IMR-90 (cell line): ENCODE measurements around the gene SPTLC3. TPM values are rescaled to one million over a fixed set of nuclear protein-coding genes. Genes with fewer than 3 reads are reported as not detected.

ENCODE experiments used
- ATAC-seq: fragments of 200-7000 bp; cut with Tn5 transposase; 2 replicates; pipeline ENCODE4 v1.9.1; 2020; ENCODE audit warnings: low read depth, mild to moderate bottlenecking, moderate library complexity
- BruUV-seq: library from RNA; stranded (reverse); fragments of 400-500 nt; replicated peaks from 2 replicates; lab custom pipeline; 2021; lab: Mats Ljungman, UMichigan
- CTCF ChIA-PET: fragments of 300-600 bp; formaldehyde crosslinking; extraction: SDS; loops from one replicate; lab custom pipeline; 2021; ENCODE audit warnings: antibody characterized with exemption; lab: Yijun Ruan, JAX
- POLR2A ChIA-PET: fragments of 300-600 bp; sonication (Branson Sonifier 250); formaldehyde crosslinking; loops from one replicate; lab custom pipeline; 2022; ENCODE audit warnings: antibody characterized with exemption; ENCODE audit not compliant: unreplicated experiment; lab: Charles Lee
- DNase-seq: peaks from one replicate; pipeline ENCODE4 v3.0.0; 2013
- H2AFZ ChIP-seq: replicated peaks from 2 replicates; pipeline ENCODE3; 2013; ENCODE audit warnings: low read length, mild to moderate bottlenecking; ENCODE audit not compliant: poor library complexity
- H2AK5ac ChIP-seq: 2 replicates; pipeline ENCODE4 v1.6.1; 2013; ENCODE audit warnings: low read depth, low read length, inconsistent platforms
- H2AK9ac ChIP-seq: replicated peaks from 2 replicates; pipeline ENCODE3; 2013; ENCODE audit warnings: mild to moderate bottlenecking, low read depth, low read length, moderate library complexity; ENCODE audit not compliant: poor library complexity
- H2BK120ac ChIP-seq: 2 replicates; pipeline ENCODE4 v1.6.1; 2013; ENCODE audit warnings: low read depth, low read length, inconsistent platforms
- H2BK15ac ChIP-seq: 3 replicates; pipeline ENCODE4 v1.6.1; 2013; ENCODE audit warnings: low read depth, low read length, inconsistent platforms
- H2BK20ac ChIP-seq: 2 replicates; pipeline ENCODE4 v1.6.1; 2013; ENCODE audit warnings: low read depth, mild to moderate bottlenecking, inconsistent platforms, low read length, moderate library complexity
- H2BK5ac ChIP-seq: 2 replicates; pipeline ENCODE4 v1.6.1; 2013; ENCODE audit warnings: mild to moderate bottlenecking, low read depth, low read length, inconsistent platforms; ENCODE audit not compliant: poor library complexity, severe bottlenecking
- H3K14ac ChIP-seq: replicated peaks from 2 replicates; pipeline ENCODE4 v1.6.1; 2013; ENCODE audit warnings: low read depth, low read length, inconsistent platforms
- H3K18ac ChIP-seq: 2 replicates; pipeline ENCODE4 v1.6.1; 2013; ENCODE audit warnings: low read depth, low read length, control low read depth
- H3K23ac ChIP-seq: 2 replicates; pipeline ENCODE4 v1.6.1; 2013; ENCODE audit warnings: low read depth, low read length, inconsistent platforms
- H3K27ac ChIP-seq: 2 replicates; pipeline ENCODE4 v1.5.1; 2013; ENCODE audit warnings: mild to moderate bottlenecking, control low read depth, low read length; ENCODE audit not compliant: insufficient read depth
- H3K27me3 ChIP-seq: 2 replicates; pipeline ENCODE4 v1.6.1; 2013; ENCODE audit warnings: low read length; ENCODE audit not compliant: control insufficient read depth, insufficient read depth
- H3K36me3 ChIP-seq: 2 replicates; pipeline ENCODE4 v1.6.1; 2013; ENCODE audit warnings: low read length, mixed read lengths; ENCODE audit not compliant: control insufficient read depth, insufficient read depth
- H3K4ac ChIP-seq: 2 replicates; pipeline ENCODE4 v1.6.1; 2013; ENCODE audit warnings: low read depth, low read length, inconsistent platforms
- H3K4me1 ChIP-seq: 2 replicates; pipeline ENCODE4 v1.6.1; 2013; ENCODE audit warnings: low read length, mixed read lengths; ENCODE audit not compliant: control insufficient read depth, insufficient read depth
- H3K4me2 ChIP-seq: 2 replicates; pipeline ENCODE4 v1.6.1; 2013; ENCODE audit warnings: low read depth, mild to moderate bottlenecking, control low read depth, low read length, moderate library complexity
- H3K4me3 ChIP-seq: 2 replicates; pipeline ENCODE4 v1.5.1; 2013; ENCODE audit warnings: low read depth, mild to moderate bottlenecking, control low read depth, low read length, moderate library complexity; ENCODE audit not compliant: insufficient read depth
- H3K56ac ChIP-seq: 2 replicates; pipeline ENCODE4 v1.6.1; 2013; ENCODE audit warnings: low read length, inconsistent platforms; ENCODE audit not compliant: insufficient read depth; ENCODE audit errors: extremely low read depth
- H3K79me1 ChIP-seq, 2 experiments: 2 replicates each; pipeline ENCODE4 v1.6.1; 2013; ENCODE audit warnings: low read length in 2 of 2, inconsistent platforms in 1 of 2, low read depth in 1 of 2
- H3K9ac ChIP-seq: 2 replicates; pipeline ENCODE4 v1.6.1; 2013; ENCODE audit warnings: low read depth, low read length, control low read depth
- H3K9me1 ChIP-seq: 2 replicates; pipeline ENCODE4 v1.6.1; 2013; ENCODE audit warnings: low read length, inconsistent platforms; ENCODE audit not compliant: insufficient read depth
- H3K9me3 ChIP-seq: 2 replicates; pipeline ENCODE4 v1.6.1; 2013; ENCODE audit warnings: low read length; ENCODE audit not compliant: control insufficient read depth, insufficient read depth
- H4K20me1 ChIP-seq: 2 replicates; pipeline ENCODE4 v1.6.1; 2013; ENCODE audit warnings: low read length, inconsistent platforms; ENCODE audit not compliant: insufficient read depth
- H4K5ac ChIP-seq: 2 replicates; pipeline ENCODE4 v1.6.1; 2013; ENCODE audit warnings: mild to moderate bottlenecking, low read depth, low read length, control low read depth
- H4K8ac ChIP-seq, 2 experiments: 2 replicates each; pipeline ENCODE4 v1.6.1; 2013; ENCODE audit warnings: low read depth in 2 of 2, low read length in 2 of 2, control low read depth in 1 of 2, inconsistent platforms in 1 of 2
- H4K91ac ChIP-seq: 2 replicates; pipeline ENCODE4 v1.6.1; 2013; ENCODE audit warnings: low read depth, low read length, inconsistent platforms; ENCODE audit not compliant: insufficient read depth
- BHLHE40 ChIP-seq: fragments of 150-350 bp; IDR thresholded peaks from 2 replicates; pipeline ENCODE4 v1.6.1; 2016; ENCODE audit warnings: mild to moderate bottlenecking, low read depth, low read length
- CEBPB ChIP-seq: IDR thresholded peaks from 2 replicates; pipeline ENCODE4 v1.6.1; 2012; ENCODE audit warnings: low read depth, low read length, improper control_type of control experiment
- CHD1 ChIP-seq: IDR thresholded peaks from 2 replicates; pipeline ENCODE4 v1.6.1; 2012; ENCODE audit warnings: low read depth, low read length, improper control_type of control experiment
- CTCF ChIP-seq: conservative IDR thresholded peaks from 2 replicates; pipeline ENCODE4 v1.5.1; 2012; ENCODE audit warnings: mild to moderate bottlenecking, low read depth, low read length, improper control_type of control experiment
- ELK1 ChIP-seq: fragments of 150-350 bp; IDR thresholded peaks from 2 replicates; pipeline ENCODE4 v1.6.1; 2016; ENCODE audit warnings: low read depth, mild to moderate bottlenecking, low read length, moderate library complexity, borderline replicate concordance
- FOS ChIP-seq: fragments of 150-350 bp; IDR thresholded peaks from 2 replicates; pipeline ENCODE4 v1.6.1; 2016; ENCODE audit warnings: low read depth, low read length
- MAFK ChIP-seq: IDR thresholded peaks from 2 replicates; pipeline ENCODE4 v1.6.1; 2012; ENCODE audit warnings: low read depth, low read length, improper control_type of control experiment
- MAZ ChIP-seq: IDR thresholded peaks from 2 replicates; pipeline ENCODE4 v1.6.1; 2012; ENCODE audit warnings: low read depth, mild to moderate bottlenecking, low read length, improper control_type of control experiment, moderate library complexity, borderline replicate concordance
- MXI1 ChIP-seq: IDR thresholded peaks from 2 replicates; pipeline ENCODE4 v1.6.1; 2012; ENCODE audit warnings: low read depth, mild to moderate bottlenecking, low read length, moderate library complexity, borderline replicate concordance
- NFE2L2 ChIP-seq: fragments of 150-350 bp; IDR thresholded peaks from 2 replicates; pipeline ENCODE4 v1.6.1; 2016; ENCODE audit warnings: low read depth, mild to moderate bottlenecking, low read length
- POLR2A ChIP-seq: IDR thresholded peaks from 2 replicates; pipeline ENCODE4 v1.6.1; 2012; ENCODE audit warnings: mild to moderate bottlenecking, low read depth, low read length
- RAD21 ChIP-seq: IDR thresholded peaks from 2 replicates; pipeline ENCODE4 v1.6.1; 2012; ENCODE audit warnings: low read length, improper control_type of control experiment
- RFX5 ChIP-seq: IDR thresholded peaks from 2 replicates; pipeline ENCODE4 v1.8.0; 2012; ENCODE audit warnings: low read depth, mild to moderate bottlenecking, low read length, moderate library complexity
- SMC3 ChIP-seq: fragments of 150-350 bp; IDR thresholded peaks from 2 replicates; pipeline ENCODE4 v1.6.1; 2016; ENCODE audit warnings: low read depth, mild to moderate bottlenecking, antibody characterized with exemption, low read length, moderate library complexity
- WGBS, 2 experiments: methylation state at CpG; one replicate each; pipeline versions ENCODE4 v1.1.5 to v1.1.7; 2013; ENCODE audit warnings: missing lambda C conversion rate in 2 of 2; ENCODE audit not compliant: insufficient read length in 1 of 2; ENCODE audit errors: extremely low coverage in 2 of 2; 5-methylcytosine and 5-hydroxymethylcytosine counted together
- dilution Hi-C: fragments of 300-500 bp; cut with HindIII; formaldehyde crosslinking; loops from one replicate; pipeline ENCODE4 v1.14.3; 2018; ENCODE audit warnings: low sequenced_read_pairs; ENCODE audit not compliant: unreplicated experiment
- in situ Hi-C: fragments of 300-500 bp; cut with MboI; formaldehyde crosslinking; loops from 3 replicates; pipeline ENCODE4 v1.14.3; 2019; ENCODE audit warnings: low sequenced_read_pairs, inconsistent platforms, mixed read lengths
- intact Hi-C: fragments of 100-400 bp; cut with micrococcal nuclease; formaldehyde crosslinking; loops from 2 replicates; pipeline ENCODE4 v1.10.0; 2022
- polyA plus RNA-seq, 3 experiments: library from polyadenylated mRNA; depleted of rRNA; stranded (reverse); fragments of >200 nt; gene quantifications; 2 replicates each; pipeline ENCODE4 v1.2.3, GENCODE V29; 2012; ENCODE audit warnings: low replicate concordance in 1 of 3
- total RNA-seq: library from RNA; depleted of rRNA; stranded (reverse); fragments of >200 nt; gene quantifications from 2 replicates; pipeline ENCODE4 v1.2.3, GENCODE V29; 2012

The SPTLC3 gene
- total and polyA plus RNA-seq, 2 of the 4 experiments (the other 2 are of a cell fraction), result 0.44 to 1.6 TPM

GRCh38 chr20:13105864-13106457, 97.2 kb downstream of the SPTLC3 start:
- Histone ChIP-seq H4K5ac (no peak overlapping the region), H2AFZ (no peak overlapping the region), H3K9ac (no peak overlapping the region), H3K4me1 (no peaks in the 10 kb centered on the region; the same call in 1 of the 2 replicates), H3K27me3 (peaks cover 2% of the 10 kb centered on the region; the same call in 1 of the 2 replicates), H3K9me1 (no peaks in the 10 kb centered on the region), H3K4me2 (no peak overlapping the region), H2BK120ac (no peak overlapping the region), H2AK5ac (no peak overlapping the region), H2BK15ac (no peak overlapping the region), H4K91ac (no peak overlapping the region), H3K4me3 (no peak overlapping the region), H2BK20ac (no peak overlapping the region), H4K20me1 (no peaks in the 10 kb centered on the region), H3K4ac (no peak overlapping the region), H3K79me1 (no peaks in the 10 kb centered on the region), H3K27ac (no peak overlapping the region), H3K18ac (no peak overlapping the region), H4K8ac (no peak overlapping the region), H2BK5ac (no peak overlapping the region), H3K36me3 (no peaks in the 10 kb centered on the region), H3K56ac (no peak overlapping the region), H2AK9ac (no peak overlapping the region), H3K9me3 (no peaks in the 10 kb centered on the region), H3K23ac (no peak overlapping the region), H3K14ac (no peak overlapping the region)
- CTCF ChIA-PET, result no interaction called here
- POLR2A ChIA-PET, result no interaction called here
- ATAC-seq (peak; percentile 33; the same call in 1 of the 2 replicates), DNase-seq (peak; percentile 38)
- dilution Hi-C loops, result no loop called here
- TF ChIP-seq NFE2L2, result no peak
- TF ChIP-seq RAD21, result peak; percentile 77
- no peak for TF ChIP-seq POLR2A
- no peak for TF ChIP-seq BHLHE40
- no peak for TF ChIP-seq CEBPB
- TF ChIP-seq SMC3, result peak; percentile 77
- TF ChIP-seq MXI1, result no peak
- no peak for TF ChIP-seq ELK1
- no peak for TF ChIP-seq MAZ
- no peak for TF ChIP-seq CHD1
- no peak for TF ChIP-seq RFX5
- TF ChIP-seq FOS, result no peak
- TF ChIP-seq MAFK, result no peak
- TF ChIP-seq CTCF, result peak; percentile 84
- in situ Hi-C loops, result loop anchor here (5.0 kb wide), 1 partner anchor 184 kb away; no protein-coding TSS in a partner anchor
- intact Hi-C loops, result loop anchor here (1.0 kb wide), 2 partner anchors 136 to 181 kb away; no protein-coding TSS in a partner anchor
- WGBS, 2 experiments, result 54% methylated on average over 4 of the region's 14 CpGs; no CpG with 5 or more reads in 1 of the 2 experiments
- no TSS peak for BruUV-seq
